ENCODE results near the gene DLG2.
"Not testable (repeated sequence)": the region's sequence is repeated elsewhere in the genome, so short reads cannot be mapped to it uniquely, and the experiment has no call there.

DLG2 gene

DNA sequence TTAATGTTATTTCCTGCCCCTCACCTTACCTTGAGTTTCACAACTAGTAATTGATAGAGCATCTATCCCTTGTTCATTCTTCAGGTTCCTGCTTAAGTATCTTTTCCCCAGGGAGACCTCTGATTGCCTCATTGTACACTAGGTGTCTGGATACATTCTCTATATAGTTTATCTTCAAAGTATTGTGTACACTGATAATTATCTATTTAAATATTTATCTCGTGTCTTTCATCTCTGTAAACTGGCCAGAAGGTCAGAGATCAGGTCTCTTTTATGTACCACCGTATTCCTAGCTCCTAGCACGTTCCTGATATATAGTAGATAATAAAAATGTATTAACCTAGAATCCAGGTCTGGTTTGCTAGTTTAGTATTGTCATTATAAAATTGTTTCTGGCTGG, 7.6 kb upstream of the DLG2 start:
- DNase-seq: no peak

DNA sequence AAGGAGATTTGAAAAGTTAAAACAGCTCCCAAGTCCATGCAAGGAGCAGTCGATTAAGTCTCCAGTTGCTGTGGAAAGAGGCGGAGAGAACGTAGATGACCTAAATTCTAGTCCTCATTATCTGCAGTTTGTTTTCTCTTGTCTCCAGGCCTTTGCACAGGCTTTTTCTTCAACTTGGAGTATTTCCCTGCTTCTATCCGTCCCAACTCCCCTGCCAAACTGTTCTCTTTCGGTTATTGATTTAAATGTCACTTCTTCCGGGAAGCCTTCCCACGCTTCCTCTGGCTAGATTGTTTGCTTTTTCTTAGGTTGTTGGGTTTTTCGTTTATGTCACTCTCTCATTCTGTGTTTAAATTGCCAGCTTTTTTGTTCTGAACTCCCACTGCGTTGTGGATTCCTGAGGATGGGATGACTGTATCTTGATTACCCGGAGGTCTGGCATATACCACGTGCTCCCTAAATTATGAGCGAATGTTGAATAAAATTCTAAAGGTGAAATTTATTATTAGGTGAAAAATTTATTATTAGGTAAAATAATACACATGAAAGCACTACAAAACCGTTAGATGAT, 1.7 kb upstream of the DLG2 start:
- no peak for DNase-seq

DNA sequence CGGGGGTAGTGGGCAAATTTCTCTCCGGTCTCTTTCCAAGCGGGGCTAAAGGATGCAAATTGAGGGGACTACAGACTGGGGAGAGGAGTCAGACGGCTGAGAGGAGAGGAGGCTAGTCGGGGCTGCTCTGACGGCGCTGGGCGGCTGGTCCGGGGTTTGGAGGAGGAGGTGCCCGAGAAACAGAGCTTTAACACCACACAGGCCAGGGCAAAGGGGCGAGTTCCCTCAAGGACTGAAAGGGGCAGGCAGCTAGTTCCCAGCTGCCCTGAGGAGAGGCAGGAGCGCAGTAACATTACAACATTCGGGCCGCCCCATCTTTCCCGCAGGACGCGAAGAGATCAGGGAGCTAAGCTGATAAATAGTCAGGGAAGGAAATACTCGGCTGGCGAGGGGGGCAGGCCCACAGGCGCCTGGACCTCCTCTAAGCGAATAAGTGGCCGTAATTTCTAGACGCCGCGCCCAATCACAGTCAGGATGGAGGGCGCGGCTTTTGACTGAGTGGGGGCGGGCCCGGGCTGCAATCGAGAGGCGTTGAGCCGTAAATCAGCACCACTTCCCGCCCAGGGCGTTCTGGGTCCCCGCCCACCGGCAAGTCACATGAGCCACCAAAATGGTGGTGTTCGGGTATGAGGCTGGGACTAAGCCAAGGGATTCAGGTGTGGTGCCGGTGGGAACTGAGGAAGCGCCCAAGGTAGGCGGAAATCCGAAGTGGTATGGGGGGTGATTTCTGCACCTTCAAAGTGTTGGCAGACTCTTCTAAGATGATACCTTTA, 1.0 kb upstream of the DLG2 start, which contains the start of gene TMEM126B:
TMEM126B (plus strand) TSS at position 596 of the 773 bp plus-strand sequence; CDS start at position 611, 15 bp downstream.
- DNase-seq: peak; percentile 96

DNA sequence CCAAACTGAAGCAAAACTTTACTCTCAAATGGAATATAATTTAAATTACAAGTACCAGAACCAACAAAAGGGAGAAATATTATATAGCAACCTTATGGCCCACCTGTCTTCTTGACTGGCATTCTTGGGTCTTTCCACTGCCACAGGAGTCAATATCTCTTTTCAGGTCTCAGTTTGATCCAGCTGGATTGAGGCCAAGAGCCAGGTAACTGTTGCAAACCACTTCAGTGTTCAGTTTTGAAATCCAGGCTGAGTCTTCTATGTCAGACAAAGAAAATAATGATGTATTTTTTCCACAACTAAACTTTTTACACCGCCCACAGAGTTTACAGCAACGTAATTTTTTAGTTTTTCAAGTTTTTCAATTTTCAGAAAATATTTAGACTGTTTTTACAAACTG, 648 bp downstream of the DLG2 start:
- no peak for DNase-seq

DNA sequence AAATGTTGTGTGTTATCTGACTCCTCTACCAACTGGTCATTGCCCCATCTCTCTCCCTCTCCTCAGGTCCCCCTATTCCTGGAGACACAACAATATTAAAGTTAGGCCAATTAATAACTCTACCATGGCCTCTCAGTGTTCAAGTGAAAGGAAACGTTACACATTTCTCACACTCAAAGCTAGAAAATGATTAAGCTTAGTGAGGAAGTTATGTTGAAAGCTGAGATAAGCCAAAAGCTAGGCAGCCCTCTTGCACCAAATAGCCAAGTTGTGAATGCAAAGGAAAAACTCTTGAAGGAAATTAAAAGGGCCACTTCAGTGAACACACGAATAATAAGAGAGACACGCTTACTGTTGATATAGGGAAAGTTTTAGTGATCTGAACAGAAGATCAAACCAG, 6.9 kb downstream of the DLG2 start:
- no peak for DNase-seq

DNA sequence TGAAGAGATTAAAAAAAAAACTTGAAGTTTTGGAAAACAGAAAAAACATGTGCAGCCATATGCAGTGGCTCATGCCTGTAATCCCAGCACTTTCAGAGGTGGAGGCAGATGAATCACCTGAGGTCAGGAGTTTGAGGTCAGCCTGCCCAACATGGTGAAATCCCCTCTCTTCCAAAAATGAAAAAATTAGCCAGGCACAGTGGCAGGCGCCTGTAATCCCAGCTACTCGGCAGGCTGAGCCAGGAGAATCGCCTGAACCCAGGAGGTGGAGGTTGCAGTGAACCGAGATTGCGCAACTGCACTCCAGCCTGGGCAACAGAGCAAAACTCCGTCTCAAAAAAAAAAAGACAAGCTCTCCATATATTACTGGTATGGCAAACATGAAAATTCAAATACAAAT, 7.6 kb downstream of the DLG2 start:
- DNase-seq: no peak

DNA sequence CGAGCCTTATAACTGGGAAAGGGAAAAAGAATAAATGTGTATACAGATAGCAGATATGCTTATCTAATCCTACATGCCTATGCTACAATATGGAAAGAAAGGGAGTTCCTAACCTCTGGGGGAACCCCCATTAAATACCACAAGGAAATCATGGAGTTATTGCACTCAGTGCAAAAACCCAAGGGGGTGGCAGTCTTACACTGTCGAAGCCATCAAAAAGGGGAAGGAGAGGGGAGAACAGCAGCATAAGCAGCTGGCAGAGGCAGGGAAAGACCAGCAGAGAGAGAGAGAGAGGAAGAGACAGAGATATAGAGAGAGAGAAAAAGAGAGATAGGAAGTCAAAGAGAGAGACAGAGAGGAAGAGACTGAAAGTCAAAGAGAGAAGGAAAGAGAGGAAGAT, 15.5 kb downstream of the DLG2 start:
- DNase-seq: not testable (repeated sequence)

DNA sequence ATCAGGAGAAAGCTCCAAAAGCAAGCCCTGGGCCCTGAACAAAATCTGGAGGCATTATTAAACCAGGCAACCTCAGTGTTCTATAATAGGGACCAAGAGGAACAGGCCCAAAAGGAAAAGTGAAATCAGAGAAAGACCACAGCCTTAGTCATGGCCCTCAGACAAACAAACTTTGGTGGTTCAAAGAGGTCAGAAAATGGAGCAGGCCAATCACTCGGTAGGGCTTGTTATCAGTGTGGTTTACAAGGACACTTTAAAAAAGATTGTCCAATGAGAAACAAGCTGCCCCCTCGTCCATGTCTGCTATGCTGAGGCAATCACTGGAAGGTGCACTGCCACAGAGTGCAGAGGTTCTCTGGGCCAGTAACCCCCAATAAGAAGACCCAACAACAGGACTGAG, 17.9 kb downstream of the DLG2 start:
- DNase-seq: not testable (repeated sequence)

DNA sequence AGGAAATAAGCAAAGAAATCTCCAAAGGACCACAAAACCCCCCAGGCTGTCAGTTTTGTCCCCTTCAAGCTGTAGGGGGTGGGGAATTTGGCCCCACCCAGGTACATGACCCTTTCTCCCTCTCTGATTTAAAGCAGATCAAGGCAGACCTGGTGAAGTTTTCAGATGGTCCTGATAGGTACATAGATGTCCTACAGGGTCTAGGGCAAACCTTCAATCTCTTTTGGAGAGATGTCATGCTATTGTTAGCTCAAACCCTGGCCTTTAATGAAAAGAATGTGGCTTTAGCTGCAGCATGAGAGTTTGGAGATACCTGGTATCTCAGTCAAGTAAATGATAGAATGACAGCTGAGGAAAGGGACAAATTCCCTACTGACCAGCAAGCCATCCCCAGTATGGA, 18.5 kb downstream of the DLG2 start:
- not testable (repeated sequence) for DNase-seq

DNA sequence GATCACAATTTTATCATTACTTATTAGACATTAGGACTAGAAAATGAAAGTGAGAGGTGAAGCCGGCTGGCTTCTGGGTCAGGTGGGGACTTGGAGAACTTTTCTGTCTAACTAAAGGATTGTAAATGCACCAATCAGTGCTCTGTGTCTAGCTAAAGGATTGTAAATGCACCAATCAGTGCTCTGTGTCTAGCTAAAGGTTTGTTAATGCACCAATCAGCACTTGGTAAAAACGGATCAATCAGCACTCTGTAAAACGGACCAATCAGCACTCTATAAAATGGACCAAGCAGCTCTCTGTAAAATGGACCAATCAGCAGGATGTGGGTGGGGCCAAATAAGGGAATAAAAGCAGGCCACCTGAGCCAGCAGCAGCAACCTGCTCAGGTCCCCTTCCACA, 20.9 kb downstream of the DLG2 start:
- DNase-seq: not testable (repeated sequence)

DNA sequence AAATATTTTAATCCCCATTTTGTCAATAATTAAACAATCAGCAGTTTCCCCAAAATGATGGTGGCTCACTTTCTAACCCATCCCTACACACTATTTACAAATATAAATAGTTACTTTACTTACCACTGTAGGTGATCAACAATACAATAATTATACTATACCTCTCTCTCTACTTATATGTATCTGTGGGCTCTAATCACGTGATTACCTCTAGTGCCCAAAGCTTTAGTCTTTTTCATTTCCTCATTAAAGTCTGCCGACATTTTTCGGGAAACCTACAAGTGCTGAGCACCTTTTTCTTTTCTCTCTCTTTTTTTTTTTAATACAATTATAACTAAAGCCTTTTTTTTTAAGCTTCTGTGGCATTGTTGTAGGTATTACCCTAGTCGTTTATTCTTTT, 23.9 kb downstream of the DLG2 start:
- DNase-seq: no peak

DNA sequence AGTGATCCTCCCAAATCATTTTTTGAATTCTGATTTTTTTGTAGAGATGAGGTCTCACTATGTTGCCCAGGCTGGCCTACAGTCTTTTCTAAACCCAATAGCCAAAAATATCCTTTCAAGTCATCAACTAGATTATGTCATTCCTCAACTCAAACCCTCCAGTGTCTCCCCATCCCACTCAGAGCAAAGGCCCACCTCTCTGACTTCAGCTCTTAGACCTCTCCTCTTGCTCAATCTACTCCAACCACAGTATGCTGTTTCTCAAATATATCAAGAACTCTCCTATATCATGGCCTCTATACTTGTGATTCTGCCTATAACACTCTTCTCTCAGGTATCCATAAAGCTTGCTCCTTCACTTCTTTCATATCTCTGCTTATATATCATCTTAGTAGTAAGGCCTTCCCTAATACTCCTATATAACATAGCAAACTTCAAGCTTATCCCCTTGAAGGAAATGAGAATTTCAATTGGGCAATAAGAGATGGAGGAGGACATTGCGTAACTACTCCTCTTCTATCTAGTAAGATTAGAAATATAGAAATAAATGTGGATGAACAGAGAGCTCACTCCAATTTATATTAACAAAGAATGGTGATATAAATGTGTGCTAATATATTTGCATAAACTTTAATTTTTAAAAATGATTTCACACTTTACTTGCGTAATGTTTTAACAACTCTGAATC, 24.5 kb downstream of the DLG2 start:
- no peak for DNase-seq

DNA sequence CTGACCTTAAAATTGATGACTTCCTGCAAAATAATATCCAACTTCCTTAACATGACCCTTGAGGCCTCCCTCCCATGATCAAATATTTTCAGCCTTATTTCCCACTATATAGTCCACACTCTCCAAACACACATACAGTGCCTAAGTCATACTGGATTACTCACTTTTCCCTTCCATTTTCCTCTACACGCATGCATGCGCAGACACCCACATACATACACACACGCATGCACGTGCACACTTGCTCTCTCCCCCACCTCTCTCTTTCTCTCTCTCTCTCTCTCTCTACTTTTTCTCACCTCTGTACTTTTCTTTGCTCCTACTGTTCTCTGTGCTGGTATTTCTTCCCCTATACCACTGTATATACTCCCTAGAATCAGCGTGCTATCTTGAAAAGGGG, 28.1 kb downstream of the DLG2 start:
- DNase-seq: no peak

DNA sequence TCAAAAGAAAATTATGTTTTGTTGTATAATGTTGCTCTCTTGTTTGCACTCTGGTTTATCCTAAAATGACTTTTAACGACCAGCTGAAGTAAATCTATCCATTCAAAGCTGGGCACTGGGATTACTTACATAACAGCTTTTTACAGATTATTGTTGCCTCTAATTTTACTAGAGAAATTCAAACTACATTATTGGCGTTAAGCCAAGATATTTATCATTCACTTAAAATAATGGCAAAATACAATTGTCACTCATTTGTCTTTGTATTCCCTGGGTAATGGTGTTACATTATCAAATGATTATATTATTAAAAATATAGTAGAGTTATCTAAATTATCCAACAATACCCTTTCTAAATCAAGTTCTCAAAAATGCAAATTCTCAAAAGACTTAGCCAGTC, 30.3 kb downstream of the DLG2 start:
- no peak for DNase-seq

DNA sequence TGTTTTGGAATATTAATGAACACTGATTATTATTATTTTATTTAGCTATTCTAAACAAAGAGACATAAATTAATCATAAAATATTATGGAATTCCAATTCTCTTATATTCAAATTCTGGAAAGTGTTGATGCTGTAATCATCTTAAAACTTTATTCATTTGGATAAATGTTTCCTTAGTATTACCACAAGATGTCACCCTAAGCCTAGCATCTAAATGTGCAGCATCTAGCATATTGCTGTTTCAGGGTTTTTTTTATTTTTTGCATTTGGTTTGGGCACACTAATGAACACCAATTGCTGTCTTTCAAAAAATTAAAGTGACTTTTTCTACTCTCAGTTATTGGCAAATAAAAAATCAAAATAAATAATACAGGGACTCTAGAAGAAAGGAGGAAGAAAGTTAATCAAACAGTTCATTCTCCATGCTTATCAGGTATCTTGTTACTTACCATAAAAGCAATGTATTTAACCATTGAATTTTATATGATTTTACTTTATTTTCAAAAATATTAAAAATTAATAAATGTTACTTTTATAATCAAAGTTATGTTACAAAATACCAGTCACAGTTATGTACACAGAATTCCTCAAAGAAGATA, 31.8 kb downstream of the DLG2 start:
- DNase-seq: no peak

DNA sequence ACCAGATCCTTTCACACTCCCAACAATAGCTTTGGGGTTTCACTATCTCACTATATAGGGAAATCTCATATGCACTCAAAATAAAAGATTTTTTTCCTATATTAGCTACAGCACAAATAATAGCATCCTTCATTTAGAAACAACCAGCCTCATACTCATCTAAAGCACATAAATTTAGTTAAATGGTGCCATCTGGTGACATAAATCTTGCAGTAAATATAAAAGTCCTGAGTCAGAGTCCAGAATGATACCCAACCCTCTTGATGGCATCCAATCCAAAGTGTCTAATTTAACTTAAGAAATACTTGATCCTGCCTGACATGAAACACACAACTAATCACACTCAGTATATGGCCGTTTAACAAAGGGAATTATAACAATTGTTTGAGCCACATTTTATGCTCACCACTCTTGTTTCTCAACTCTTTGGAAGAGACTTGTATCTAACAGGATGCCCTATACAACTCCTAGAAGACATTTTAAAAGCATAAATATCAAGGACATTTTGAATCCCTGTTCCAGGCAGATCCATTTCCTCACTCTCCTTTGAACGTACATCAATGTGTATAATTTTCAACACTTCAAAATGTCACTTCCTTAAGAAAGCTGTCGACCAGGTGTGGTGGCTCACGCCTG, 36.2 kb downstream of the DLG2 start:
- no peak for DNase-seq

DNA sequence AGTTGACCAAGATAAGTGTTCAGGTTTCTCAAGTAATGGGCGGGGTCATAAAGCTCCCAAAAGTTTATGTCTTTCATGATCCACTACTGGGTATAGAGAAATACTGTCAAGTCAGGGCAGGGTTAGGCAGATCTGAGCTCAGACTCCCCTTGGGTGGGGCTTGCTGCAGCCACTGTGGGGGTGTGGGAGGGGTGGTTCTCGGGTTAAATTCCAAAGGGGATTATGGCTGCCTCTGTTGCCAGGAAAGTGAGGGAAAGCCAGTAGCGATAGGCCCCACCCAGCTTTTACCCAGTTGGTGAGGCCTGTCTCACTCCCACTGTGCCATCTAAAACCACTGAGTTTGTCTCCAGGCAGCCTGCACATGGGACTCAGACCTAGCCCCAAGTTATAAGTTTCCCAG, 37.8 kb downstream of the DLG2 start:
- DNase-seq: no peak

DNA sequence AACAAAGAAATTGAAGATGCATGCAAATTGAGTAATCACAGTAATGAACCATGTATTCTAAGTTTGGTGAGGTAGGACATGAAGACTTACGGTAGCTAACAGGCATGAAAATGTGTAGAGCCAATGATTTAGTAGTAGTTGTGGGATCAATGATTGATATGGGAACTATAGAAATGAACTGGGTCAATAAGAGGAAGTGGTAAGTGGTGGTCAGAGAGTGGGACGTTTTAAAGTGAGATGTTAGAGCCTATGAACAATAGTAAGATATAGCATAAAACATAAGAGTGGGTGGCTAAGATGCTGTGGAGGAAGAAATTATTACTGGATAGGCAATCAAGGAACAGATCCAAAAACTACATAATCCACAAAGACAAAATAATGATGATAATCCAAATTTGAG, 45.0 kb downstream of the DLG2 start:
- DNase-seq: no peak

DNA sequence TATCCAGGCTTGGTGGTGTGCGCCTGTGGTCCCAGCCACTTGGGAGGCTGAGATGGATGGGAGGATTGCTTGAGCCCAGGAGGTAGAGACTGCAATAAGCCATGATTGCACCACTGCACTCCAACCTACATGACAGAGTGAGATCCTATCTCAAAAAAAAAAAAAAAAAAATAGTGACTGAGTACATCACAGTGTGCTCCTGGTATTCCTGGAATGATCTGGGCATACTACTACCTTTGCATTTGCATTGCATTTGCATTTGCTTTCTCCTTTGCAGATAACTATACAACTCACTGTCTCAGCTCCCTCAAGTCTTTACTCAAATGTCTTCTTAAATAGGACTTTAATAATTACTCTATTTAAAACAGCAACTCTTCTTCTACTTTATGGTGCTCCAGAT, 51.8 kb downstream of the DLG2 start:
- no peak for DNase-seq

DNA sequence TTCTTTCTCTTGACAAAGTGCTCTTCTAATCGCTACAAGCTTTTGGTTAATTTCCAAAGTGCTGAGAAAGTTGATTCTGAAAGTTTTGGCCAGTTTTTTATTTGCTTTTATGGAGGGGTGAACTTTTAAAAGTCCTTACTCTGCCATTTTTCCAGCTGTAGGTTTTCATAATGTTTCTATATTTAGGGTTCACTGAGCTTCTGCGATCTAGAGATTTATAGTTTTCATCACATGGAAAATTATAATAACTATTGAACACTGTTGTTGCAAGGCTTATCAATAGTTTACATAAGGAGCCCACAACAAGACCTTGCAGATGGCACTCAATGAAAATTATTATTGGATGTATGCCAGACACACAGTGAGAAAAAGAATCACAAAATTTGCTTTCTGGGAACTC, 55.1 kb downstream of the DLG2 start:
- no peak for DNase-seq

DNA sequence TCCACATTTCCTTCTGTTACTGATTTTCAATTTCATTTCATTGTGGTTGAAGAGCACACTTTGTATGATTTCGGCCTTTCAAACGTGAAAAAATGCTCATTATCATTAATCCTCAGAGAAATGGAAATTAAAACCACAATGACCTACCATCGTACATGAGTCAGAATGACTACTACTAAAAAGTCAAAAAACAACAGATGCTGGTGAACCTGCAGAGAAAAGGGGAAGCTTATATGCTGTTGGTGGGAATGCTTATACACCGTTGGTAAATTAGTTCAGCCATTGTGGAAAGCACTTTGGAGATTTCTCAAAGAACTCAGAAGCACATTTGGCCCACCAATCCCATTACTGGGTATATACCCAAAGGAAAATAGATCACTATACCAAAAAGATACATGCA, 57.6 kb downstream of the DLG2 start:
- DNase-seq: no peak

DNA sequence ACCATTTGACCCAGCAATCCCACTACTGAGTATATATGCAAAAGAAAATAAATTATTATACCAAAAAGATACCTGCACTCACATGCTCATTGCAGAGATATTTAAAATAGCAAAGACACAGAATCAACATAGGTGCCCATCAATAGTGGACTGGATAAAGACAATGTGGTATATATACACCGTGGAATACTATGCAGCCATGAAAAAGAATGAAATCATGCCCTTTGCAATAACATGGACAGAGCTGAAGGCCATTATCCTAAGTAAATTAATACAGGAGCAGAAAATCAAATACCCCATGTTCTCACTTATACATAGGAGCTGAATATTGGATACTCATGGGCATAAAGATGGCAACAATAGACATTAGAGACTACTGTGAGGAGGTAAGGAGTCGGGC, 68.7 kb downstream of the DLG2 start:
- DNase-seq: no peak

DNA sequence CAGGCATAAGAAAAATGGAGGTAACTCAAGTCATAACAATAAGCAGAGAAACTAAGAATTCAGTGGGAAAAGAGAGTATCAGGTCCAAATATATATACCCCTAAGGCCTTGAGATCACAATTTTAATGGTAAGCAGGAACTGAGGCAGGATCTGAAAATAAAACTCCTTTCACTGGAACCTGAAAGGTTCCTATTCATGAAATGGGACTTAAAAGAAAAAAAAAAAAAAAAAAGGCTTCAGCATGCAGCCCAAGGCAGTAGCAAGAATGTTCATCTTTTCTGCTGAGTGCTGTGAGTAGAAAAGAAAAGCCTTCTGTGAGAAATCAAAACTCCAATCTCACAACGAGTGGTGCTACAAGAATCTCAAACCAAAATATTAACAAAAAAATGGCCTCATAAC, 75.3 kb downstream of the DLG2 start:
- DNase-seq: no peak

All from activated CD8-positive, alpha-beta memory T cell treated with anti-CD3 and anti-CD28 coated beads for 24 hours (primary cell).